SU-DHL-6 (cell line): ENCODE results near the gene SFSWAP.

ENCODE experiments used
- H2AFZ ChIP-seq: fragments of 200-600 bp; sonication (generic); 2 replicates; pipeline ENCODE4 v1.6.1; 2014; ENCODE audit warnings: low read depth, mild to moderate bottlenecking, moderate library complexity, mixed read lengths, antibody characterized with exemption, low read length; ENCODE audit not compliant: severe bottlenecking
- H3F3A ChIP-seq: fragments of 200-600 bp; shearing (Covaris generic); 2 replicates; pipeline ENCODE4 v1.6.0; 2016; ENCODE audit warnings: antibody characterized with exemption, mild to moderate bottlenecking; ENCODE audit not compliant: insufficient read depth
- H3K27ac ChIP-seq: fragments of 200-600 bp; sonication (generic); 2 replicates; pipeline ENCODE4 v1.5.1; 2016; ENCODE audit warnings: low read depth, mild to moderate bottlenecking, low read length, moderate library complexity, mixed read lengths
- H3K27me3 ChIP-seq: fragments of 200-600 bp; sonication (generic), shearing (Covaris generic); 2 replicates; pipeline ENCODE4 v1.6.0; 2014; ENCODE audit warnings: mild to moderate bottlenecking, low read length
- H3K36me3 ChIP-seq: fragments of 200-600 bp; sonication (generic); 2 replicates; pipeline ENCODE4 v1.6.1; 2014; ENCODE audit warnings: mild to moderate bottlenecking, low read length, mixed read lengths
- H3K4me2 ChIP-seq: fragments of 300-600, 200-600 bp; shearing (Covaris generic), sonication (generic); 2 replicates; pipeline ENCODE4 v1.6.0; 2014; ENCODE audit warnings: low read length, low read depth, mild to moderate bottlenecking; ENCODE audit not compliant: poor library complexity, severe bottlenecking
- H3K4me3 ChIP-seq: fragments of 200-600 bp; sonication (generic); 2 replicates; pipeline ENCODE4 v1.5.1; 2014; ENCODE audit warnings: antibody characterized with exemption, low read length, mild to moderate bottlenecking, mixed read lengths; ENCODE audit not compliant: insufficient read depth, poor library complexity, severe bottlenecking
- H3K79me2 ChIP-seq: fragments of 200-600 bp; sonication (generic); 2 replicates; pipeline ENCODE4 v1.6.1; 2014; ENCODE audit warnings: mild to moderate bottlenecking, low read length, moderate library complexity; ENCODE audit not compliant: insufficient read depth
- H3K9ac ChIP-seq: fragments of 200-600 bp; sonication (generic); 2 replicates; pipeline ENCODE4 v1.7.0; 2014; ENCODE audit warnings: mild to moderate bottlenecking, low read length
- H3K9me2 ChIP-seq: fragments of 200-600 bp; sonication (generic); replicated peaks from 2 replicates; pipeline ENCODE4 v1.6.1; 2014; ENCODE audit warnings: low read length; ENCODE audit not compliant: insufficient read depth
- H3K9me3 ChIP-seq: fragments of 200-600 bp; sonication (generic); 2 replicates; pipeline ENCODE4 v1.6.1; 2014; ENCODE audit warnings: low read length, mixed read lengths; ENCODE audit not compliant: insufficient read depth
- H4K20me1 ChIP-seq: fragments of 200-600 bp; sonication (generic); 2 replicates; pipeline ENCODE4 v1.6.1; 2014; ENCODE audit warnings: low read depth, mild to moderate bottlenecking, antibody characterized with exemption, low read length, moderate library complexity, mixed read lengths
- EZH2phosphoT487 ChIP-seq: fragments of 200-600 bp; sonication (generic), shearing (Covaris generic); conservative IDR thresholded peaks from 2 replicates; pipeline ENCODE4 v1.6.1; 2018; ENCODE audit warnings: mild to moderate bottlenecking, antibody characterized with exemption, low read length, moderate library complexity, mixed read lengths
- TF ChIP-seq, protein P1 (sequence below): fragments of 200-600 bp; sonication (generic); IDR thresholded peaks from one replicate; pipeline ENCODE4 v1.5.1; 2017; ENCODE audit warnings: antibody characterized with exemption, mild to moderate bottlenecking, low read length, moderate library complexity; ENCODE audit not compliant: insufficient read depth, poor library complexity, severe bottlenecking

The SFSWAP gene

DNA sequence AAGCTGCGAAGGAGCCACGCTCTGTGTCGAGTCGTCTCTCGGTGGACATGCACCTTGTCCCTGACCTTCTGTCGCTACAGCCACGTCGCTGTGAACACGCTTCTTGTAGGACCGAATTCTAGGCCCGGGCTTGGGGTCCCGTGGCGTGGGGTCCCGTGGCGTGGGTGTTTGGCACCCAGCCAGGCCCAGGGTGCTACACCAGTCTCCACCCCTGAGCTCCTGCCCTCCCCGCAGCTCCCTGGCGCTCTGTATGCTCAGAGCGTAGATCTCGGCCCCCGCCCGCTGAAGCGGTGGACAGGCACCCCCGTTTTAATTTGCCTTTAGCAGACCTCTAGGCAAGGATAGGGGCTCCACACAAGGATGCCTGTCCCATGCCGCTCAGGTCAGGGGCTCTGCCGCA is 133.8 kb downstream of the SFSWAP start:
- no peak overlapping the region for H2AFZ ChIP-seq
- no peaks in the 10 kb centered on the region for H3K27me3 ChIP-seq
- no peak for TF ChIP-seq EZH2phosphoT487
- TF ChIP-seq, protein P1, sequence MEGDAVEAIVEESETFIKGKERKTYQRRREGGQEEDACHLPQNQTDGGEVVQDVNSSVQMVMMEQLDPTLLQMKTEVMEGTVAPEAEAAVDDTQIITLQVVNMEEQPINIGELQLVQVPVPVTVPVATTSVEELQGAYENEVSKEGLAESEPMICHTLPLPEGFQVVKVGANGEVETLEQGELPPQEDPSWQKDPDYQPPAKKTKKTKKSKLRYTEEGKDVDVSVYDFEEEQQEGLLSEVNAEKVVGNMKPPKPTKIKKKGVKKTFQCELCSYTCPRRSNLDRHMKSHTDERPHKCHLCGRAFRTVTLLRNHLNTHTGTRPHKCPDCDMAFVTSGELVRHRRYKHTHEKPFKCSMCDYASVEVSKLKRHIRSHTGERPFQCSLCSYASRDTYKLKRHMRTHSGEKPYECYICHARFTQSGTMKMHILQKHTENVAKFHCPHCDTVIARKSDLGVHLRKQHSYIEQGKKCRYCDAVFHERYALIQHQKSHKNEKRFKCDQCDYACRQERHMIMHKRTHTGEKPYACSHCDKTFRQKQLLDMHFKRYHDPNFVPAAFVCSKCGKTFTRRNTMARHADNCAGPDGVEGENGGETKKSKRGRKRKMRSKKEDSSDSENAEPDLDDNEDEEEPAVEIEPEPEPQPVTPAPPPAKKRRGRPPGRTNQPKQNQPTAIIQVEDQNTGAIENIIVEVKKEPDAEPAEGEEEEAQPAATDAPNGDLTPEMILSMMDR: no peak
- no peak overlapping the region for H3K4me2 ChIP-seq
- H3F3A ChIP-seq: no peaks in the 10 kb centered on the region
- H3K9me3 ChIP-seq: no peaks in the 10 kb centered on the region
- H3K9me2 ChIP-seq: no peaks in the 10 kb centered on the region
- no peak overlapping the region for H3K27ac ChIP-seq
- no peaks in the 10 kb centered on the region for H4K20me1 ChIP-seq
- H3K4me3 ChIP-seq: no peak overlapping the region
- no peaks in the 10 kb centered on the region for H3K36me3 ChIP-seq
- H3K79me2 ChIP-seq: no peaks in the 10 kb centered on the region
- no peak overlapping the region for H3K9ac ChIP-seq

DNA sequence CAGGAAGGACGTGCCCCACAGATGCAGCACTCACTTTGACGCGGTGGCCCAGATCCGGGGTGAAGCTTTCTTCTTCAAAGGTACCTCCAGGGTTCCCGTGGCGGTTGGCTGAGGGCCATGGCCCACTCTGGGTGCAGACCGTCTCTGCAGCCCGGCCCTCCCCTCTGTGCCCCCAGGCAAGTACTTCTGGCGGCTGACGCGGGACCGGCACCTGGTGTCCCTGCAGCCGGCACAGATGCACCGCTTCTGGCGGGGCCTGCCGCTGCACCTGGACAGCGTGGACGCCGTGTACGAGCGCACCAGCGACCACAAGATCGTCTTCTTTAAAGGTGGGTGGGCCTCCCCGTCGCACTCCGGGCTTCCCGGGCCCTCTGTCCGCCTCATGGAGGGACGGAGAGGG is 134.2 kb downstream of the SFSWAP start:
- Histone ChIP-seq H3K27me3 (no peaks in the 10 kb centered on the region), H3K9ac (no peak overlapping the region), H3K27ac (no peak overlapping the region), H3K4me3 (no peak overlapping the region), H3K79me2 (no peaks in the 10 kb centered on the region), H3K9me2 (no peaks in the 10 kb centered on the region), H3K9me3 (no peaks in the 10 kb centered on the region), H3K4me2 (no peak overlapping the region), H4K20me1 (no peaks in the 10 kb centered on the region), H3F3A (no peaks in the 10 kb centered on the region), H2AFZ (no peak overlapping the region), H3K36me3 (no peaks in the 10 kb centered on the region)
- TF ChIP-seq, protein P1: no peak
- no peak for TF ChIP-seq EZH2phosphoT487

DNA sequence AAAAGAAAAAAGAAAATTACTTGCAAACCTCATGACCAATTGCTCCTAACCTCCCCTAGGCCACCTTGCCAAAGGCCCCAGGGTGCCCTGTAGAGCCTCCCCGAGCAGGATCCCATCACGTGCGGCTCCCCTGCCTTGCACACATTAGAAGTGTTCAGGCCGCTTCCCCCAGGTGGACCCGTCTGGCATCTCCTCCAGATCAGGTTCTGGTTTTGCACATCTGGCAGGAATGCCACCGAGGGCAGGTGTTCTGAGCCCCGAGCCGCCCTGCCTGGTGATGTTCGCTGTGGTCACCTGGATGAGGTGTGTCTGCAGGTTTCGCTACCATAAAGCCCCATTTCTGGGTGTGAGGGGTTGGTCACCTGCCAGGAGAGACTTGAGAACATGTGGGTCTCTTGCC is 136.6 kb downstream of the SFSWAP start:
- Histone ChIP-seq H2AFZ (no peak overlapping the region), H3K27me3 (no peaks in the 10 kb centered on the region), H3K79me2 (no peaks in the 10 kb centered on the region), H3F3A (no peaks in the 10 kb centered on the region), H3K4me2 (no peak overlapping the region), H4K20me1 (no peaks in the 10 kb centered on the region), H3K9ac (no peak overlapping the region), H3K4me3 (no peak overlapping the region), H3K36me3 (no peaks in the 10 kb centered on the region), H3K27ac (no peak overlapping the region), H3K9me2 (no peaks in the 10 kb centered on the region), H3K9me3 (no peaks in the 10 kb centered on the region)
- TF ChIP-seq, protein P1: no peak
- TF ChIP-seq EZH2phosphoT487: no peak

DNA sequence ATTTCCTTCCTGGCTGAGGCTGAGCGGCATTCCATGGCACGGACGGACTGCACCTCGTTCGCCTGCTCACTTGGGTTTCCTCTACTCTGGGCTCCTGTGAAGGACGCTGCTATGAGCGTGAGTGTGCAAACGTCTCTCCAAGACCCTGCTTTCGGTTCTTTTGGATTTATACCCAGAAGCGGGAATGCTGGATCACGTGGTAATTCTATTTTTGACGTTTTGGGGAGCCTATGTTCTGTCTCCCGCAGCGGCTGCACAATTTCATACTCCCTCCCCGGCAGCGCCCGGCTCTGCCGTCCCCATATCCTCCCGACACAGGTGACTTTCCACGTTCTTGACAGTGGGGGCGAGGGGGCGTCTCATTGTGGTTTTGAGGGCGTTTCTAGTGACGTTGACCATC is 137.9 kb downstream of the SFSWAP start:
- no peaks in the 10 kb centered on the region for H3K79me2 ChIP-seq
- no peak overlapping the region for H3K4me3 ChIP-seq
- no peak overlapping the region for H3K9ac ChIP-seq
- no peak overlapping the region for H3K27ac ChIP-seq
- no peaks in the 10 kb centered on the region for H3K36me3 ChIP-seq
- H3K9me3 ChIP-seq: no peaks in the 10 kb centered on the region
- TF ChIP-seq, protein P1: no peak
- no peak for TF ChIP-seq EZH2phosphoT487
- H3K27me3 ChIP-seq: no peaks in the 10 kb centered on the region
- H3K9me2 ChIP-seq: no peaks in the 10 kb centered on the region
- H3K4me2 ChIP-seq: no peak overlapping the region
- no peaks in the 10 kb centered on the region for H4K20me1 ChIP-seq
- H2AFZ ChIP-seq: no peak overlapping the region
- H3F3A ChIP-seq: no peaks in the 10 kb centered on the region
